Measurements from ENCODE around the gene OR2S2.

OR2S2 gene

DNA sequence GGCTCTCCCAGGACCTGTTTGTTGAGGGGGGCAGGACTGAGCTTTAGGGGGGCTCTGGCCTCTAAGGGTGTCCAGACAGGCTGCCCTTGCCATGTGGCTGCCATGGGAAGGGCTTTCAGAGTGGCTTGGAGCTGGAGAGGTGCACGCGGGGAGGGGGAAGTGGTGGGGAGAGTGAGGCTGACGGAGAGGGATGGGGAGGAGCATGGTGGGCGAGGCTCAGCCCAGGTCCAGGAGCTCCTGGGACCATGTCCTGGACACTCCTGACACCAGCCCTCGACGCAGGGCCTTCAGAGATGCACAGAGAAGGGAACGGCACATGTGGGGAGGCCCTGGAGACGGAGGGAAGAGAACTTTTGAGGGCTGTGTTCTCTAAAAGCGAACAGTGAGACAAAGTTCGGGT, 46.3 kb downstream of the OR2S2 start:
- no peak overlapping the region for H3K27ac ChIP-seq
- no peak for TF ChIP-seq ZFX (IDR thresholded peaks at IDR 0.05; ENCODE audit: borderline replicate concordance)
- TF ChIP-seq, protein P1, sequence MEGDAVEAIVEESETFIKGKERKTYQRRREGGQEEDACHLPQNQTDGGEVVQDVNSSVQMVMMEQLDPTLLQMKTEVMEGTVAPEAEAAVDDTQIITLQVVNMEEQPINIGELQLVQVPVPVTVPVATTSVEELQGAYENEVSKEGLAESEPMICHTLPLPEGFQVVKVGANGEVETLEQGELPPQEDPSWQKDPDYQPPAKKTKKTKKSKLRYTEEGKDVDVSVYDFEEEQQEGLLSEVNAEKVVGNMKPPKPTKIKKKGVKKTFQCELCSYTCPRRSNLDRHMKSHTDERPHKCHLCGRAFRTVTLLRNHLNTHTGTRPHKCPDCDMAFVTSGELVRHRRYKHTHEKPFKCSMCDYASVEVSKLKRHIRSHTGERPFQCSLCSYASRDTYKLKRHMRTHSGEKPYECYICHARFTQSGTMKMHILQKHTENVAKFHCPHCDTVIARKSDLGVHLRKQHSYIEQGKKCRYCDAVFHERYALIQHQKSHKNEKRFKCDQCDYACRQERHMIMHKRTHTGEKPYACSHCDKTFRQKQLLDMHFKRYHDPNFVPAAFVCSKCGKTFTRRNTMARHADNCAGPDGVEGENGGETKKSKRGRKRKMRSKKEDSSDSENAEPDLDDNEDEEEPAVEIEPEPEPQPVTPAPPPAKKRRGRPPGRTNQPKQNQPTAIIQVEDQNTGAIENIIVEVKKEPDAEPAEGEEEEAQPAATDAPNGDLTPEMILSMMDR (IDR thresholded peaks at IDR 0.05) = no peak

DNA sequence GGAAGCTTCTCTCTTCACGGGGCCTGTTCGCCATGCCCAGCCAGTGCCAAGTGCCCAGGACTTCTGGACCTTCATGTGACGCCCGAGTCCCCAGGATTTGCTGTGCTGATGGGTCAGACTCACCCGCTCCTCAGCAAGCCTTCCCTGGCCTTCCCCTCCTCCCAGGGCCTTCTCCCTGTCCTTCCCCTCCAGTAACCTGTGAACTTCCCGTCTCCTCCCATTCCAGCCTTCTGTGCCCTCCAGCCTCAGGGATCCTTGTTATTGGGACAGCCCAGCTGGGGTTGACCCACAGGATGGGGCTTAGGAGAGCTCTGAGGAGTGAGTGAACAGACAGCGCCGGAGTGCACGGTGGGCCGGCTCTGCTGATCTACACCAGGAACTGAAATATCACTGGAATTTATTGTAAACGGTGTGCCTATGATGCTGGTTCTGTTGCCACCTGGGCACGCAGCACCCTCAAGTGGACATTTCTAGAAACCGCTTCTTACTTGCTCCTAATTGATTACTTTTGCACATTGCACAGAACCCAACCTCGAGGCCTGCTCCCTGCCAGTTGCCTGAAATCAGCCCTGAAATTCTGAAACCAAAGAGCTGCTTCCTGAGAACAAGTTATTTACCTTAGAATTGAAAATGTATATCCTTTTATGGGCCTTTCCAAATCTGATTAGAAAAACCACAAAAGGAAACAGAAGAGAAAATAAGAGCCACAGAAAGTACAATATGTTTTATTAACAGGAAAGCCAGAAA, 47.2 kb downstream of the OR2S2 start:
- H3K27ac ChIP-seq = no peak overlapping the region
- no peak for TF ChIP-seq ZFX (IDR thresholded peaks at IDR 0.05; ENCODE audit: borderline replicate concordance)
- TF ChIP-seq, protein P1 (IDR thresholded peaks at IDR 0.05) = peak; percentile 86

DNA sequence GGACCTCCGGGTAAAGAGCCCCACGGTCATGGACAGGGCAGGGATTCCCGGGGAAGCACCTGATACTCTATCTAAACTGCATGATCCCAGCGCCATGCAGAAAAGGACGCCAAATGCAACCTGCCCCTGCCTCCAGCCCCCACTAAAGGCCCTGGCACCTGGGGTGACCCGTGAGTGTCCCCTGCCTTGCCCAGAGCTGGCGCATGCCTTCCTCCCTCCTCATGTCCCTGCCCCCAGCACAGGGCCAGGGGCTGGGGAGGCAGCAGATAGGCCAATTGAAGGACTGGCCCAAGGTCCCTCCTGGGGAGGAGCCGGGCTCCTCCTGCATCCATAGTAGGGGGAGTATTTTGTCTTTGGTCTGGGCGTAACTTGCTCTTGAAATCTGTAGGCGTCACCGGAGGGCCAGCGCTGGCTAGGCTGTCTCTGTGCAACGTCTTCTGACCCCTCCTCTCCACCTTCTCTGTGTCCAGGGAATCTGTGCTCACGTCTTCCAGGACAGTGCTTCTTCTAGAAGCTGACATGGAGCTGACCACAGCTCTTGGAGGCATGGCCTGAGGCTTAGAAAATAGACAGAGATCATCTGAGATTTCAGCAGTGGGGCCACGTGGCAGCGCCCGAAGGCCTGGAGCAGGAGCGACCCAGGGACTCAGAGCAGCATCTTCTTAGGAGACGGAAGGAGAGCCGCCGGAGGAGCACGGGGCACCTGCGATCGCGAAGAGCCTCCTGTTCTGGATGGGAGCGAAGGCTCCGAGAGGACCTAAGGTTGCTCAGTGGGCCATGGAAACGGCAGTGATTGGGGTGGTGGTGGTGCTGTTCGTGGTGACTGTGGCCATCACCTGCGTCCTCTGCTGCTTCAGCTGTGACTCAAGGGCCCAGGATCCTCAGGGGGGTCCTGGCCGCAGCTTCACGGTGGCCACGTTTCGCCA, 48.0 kb downstream of the OR2S2 start:
- no peak overlapping the region for H3K27ac ChIP-seq
- no peak for TF ChIP-seq ZFX (IDR thresholded peaks at IDR 0.05; ENCODE audit: borderline replicate concordance)
- TF ChIP-seq, protein P1 (IDR thresholded peaks at IDR 0.05) = no peak

DNA sequence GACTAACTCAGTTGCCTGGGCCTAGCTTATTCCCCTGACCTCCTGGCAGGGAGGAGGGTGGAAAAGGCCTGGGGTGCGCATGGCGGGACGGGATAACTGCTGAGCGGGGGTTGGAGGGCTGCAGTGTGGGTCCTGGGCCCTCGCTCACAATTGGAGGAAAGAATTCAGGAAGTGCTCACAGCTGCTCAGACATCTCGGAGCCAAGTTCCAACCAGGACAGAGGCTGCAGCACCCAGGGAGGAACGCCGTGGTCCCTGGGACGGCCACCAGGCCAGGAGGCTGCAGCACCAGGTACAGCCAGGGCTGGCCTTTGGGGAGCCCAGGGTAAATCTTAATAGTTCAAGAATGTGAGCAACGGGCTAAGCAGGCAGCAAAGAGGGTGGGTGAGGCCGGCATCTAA, 48.7 kb downstream of the OR2S2 start, which contains the start of gene SPAAR:
TSS of gene SPAAR (plus strand) at position 217 of the 400 bp plus-strand sequence. CDS start 974 bp downstream, outside the sequence.
- H3K27ac ChIP-seq = no peak within 1 kb of the TSS
- TF ChIP-seq ZFX (IDR thresholded peaks at IDR 0.05; ENCODE audit: borderline replicate concordance) = no peak
- TF ChIP-seq, protein P1 (IDR thresholded peaks at IDR 0.05) = no peak

DNA sequence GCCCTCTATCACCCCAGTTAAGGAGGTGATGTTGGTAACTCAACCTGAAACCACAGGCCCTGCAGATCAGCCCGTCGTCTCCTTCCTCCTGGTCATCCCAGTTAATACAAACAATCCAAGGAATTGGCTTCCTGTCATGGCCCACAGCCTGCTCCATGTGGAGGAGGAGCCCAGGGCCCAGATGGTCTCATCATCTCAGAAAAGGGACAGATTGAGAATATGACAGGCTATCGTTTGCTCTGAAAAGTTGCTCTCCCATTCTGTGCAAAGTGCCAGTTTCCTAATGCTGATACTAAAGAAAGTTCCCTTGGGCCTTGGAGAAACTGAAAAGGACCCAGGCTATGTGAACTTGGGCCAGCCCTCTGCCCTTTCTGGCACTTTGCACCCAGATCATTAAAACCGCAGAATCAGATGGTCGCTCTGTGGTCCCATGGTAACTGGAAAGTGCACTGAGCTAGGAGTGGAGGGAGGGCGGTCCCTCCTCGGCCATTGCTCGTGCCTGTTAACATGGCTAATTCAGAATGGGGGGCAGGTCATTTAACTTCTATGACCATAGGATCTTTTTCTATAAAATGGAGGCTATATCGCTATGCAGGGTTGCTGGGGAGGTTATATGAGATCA, 49.3 kb downstream of the OR2S2 start:
- no peak for TF ChIP-seq ZFX (IDR thresholded peaks at IDR 0.05; ENCODE audit: borderline replicate concordance)
- TF ChIP-seq, protein P1 (IDR thresholded peaks at IDR 0.05) = no peak
- H3K27ac ChIP-seq = no peak overlapping the region

DNA sequence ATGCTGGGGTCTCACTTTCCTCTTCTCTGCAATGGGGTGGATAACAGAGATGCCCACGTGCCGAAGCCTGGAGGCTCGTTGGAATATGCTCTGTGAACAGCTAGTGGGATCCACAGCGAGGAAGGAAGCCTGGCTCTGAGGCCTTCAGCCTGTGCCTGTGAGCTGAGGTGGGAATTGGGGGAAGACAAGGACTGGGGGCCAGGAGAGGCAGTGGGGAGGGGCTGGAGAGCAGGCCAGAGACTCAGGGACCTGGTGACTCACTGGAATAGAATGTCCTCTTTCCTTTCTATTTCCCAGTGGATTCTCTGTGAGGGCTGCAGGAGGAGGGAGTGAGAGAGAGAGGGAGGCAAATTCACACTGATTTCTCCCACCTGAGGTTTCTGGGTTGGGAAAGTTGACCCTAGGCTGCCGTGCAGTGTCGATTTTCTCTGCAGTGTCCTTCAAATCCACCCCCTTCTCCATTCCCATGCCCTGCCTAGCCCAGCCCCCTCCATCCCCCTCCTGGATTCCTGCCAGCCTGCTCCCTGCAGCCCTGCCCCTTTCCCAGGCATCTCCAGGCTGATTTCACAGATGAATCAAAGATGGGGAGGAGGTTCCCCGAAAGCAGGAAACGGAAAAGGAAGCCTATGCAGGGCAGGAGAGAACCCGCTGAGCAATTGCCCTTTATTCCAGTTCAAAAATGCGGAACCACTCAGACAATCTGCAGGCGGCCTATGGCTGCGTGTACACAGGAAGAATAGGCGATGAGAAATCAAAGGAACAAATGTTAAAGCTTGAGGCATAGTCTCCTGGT, 50.0 kb downstream of the OR2S2 start:
- H3K27ac ChIP-seq = no peak overlapping the region
- TF ChIP-seq ZFX (IDR thresholded peaks at IDR 0.05; ENCODE audit: borderline replicate concordance) = no peak
- TF ChIP-seq, protein P1 (IDR thresholded peaks at IDR 0.05) = no peak

All from 22Rv1 (cell line).